C4-2B (cell line): Measurements from ENCODE around the gene GRK5.

Experiments used
- H3K27ac ChIP-seq: fragments of 450-650 bp; 2 replicates; pipeline ENCODE4 v1.5.1; 2017
- CTCF ChIP-seq: fragments of 450-650 bp; conservative IDR thresholded peaks from 2 replicates; pipeline ENCODE4 v1.5.1; 2017; ENCODE audit warnings: mild to moderate bottlenecking
- ZFX ChIP-seq: fragments of 450-650 bp; IDR thresholded peaks from 2 replicates; pipeline ENCODE4 v1.6.1; 2017

Gene GRK5

GRCh38 chr10:119199231-119199992 is 8.0 kb upstream of the GRK5 start:
- no peak overlapping the region for H3K27ac ChIP-seq
- TF ChIP-seq CTCF: peak; percentile 86
- no peak for TF ChIP-seq ZFX

- TF ChIP-seq CTCF (no peak), ZFX (no peak)
- no peak overlapping the region for H3K27ac ChIP-seq
These were observed 6.1 kb upstream of the GRK5 start for GRCh38 chr10:119201233-119201632.

- H3K27ac ChIP-seq: no peak overlapping the region
- TF ChIP-seq CTCF (no peak), ZFX (no peak)
These were observed 4.4 kb upstream of the GRK5 start for GRCh38 chr10:119203006-119203405.

DNA sequence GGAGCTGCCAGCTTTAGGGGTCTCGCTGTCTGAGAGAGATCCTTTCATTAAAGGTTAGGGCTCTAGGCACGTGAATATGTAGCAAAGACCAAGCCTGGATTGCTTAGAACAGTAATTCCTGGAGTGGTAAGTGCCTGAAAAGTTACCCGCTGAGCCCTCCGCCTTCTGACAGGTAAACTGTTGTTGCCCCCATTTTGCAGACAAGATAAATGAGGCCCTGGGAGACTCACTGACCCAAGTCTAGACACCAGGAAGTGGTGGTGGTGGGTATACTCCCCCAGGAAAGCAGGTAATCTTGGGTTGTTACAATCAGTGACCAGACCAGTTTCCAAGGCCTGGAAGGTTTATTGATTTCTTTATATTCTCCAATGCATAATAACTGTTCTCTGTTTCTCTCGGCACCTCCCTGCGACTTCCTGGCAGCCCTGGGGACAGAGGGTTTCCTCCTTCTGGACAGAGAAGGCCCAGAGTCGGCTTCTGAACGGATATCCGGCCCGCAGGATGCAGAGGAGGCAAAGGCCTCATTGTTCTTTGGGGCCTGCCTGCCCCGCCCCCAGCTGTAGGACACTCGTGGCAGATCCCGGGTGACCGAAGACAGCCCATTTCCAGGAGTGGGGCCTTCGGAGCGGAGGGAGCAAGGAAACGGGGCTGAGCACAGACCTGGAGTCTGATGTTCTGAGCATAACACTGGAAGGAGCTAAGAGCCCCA is 1.3 kb upstream of the GRK5 start:
- peak overlapping the region; percentile 85 for H3K27ac ChIP-seq
- TF ChIP-seq CTCF (no peak), ZFX (no peak)

DNA sequence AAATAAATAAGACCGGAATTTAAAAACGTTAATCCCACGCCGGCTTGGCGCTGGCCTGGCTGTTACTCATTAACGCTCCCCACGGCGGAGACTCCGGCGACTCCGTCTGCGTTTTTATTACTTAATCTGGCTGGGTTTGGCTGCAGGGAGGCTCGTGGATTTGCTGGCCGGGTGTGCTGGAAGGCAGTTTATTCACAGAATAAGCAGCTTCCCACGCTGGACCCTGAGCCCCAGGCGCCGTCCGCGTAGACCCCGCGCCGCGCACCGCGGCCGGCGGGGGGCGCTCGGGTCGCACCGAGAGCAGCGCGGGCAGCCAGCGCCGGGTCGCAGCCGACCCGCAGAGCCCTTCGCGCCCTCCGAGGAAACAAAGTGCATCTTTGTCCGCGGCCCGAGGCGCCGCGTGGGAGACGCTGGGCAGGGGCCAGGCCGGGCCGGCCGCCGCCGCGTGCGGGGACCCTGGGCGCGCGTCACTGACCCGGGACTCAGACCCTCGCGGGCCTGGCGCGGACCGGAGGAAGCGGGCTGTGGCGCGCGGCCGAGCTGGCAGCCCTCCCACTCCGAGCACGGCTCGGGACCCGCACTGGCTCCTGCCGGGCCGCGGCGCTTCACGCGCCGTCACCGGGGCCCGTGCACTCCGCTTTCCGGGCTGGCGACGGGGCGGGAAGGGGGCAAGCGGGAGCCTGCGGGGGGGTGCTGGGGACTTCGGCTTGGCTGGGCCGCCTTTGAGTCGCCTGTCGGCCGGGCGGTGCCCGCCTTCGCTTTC is 587 bp upstream of the GRK5 start:
- H3K27ac ChIP-seq: peak overlapping the region; percentile 85
- TF ChIP-seq ZFX (peak; percentile 76), CTCF (peak; percentile 95)

GRCh38 chr10:119207713-119208552 is 562 bp downstream of the GRK5 start:
- no peak overlapping the region; the same call in 1 of the 2 replicates for H3K27ac ChIP-seq
- TF ChIP-seq ZFX: no peak
- TF ChIP-seq CTCF: no peak
